Sigmoid colon (tissue), 7 donors: ENCODE data around the gene NUP98. TPM values are rescaled to one million over a fixed set of nuclear protein-coding genes. Genes with fewer than 3 reads are reported as not detected.
"Not testable (repeated sequence)": the region's sequence is repeated elsewhere in the genome, so short reads cannot be mapped to it uniquely, and the experiment has no call there.

Experiments
- DNase-seq: peaks from one replicate; pipeline ENCODE4 v3.0.0-alpha.2; 2019
- H3K27ac ChIP-seq, 4 donors: fragments of 200-600 bp; sonication (generic); one replicate each; pipeline ENCODE4 v1.5.1; 2016 to 2019; ENCODE audit warnings: mild to moderate bottlenecking in 1 of 4
- H3K27me3 ChIP-seq, 3 donors: fragments of 200-600 bp; sonication (generic); one replicate each; pipeline ENCODE4 v1.5.1; 2019; ENCODE audit warnings: mild to moderate bottlenecking in 1 of 3
- H3K36me3 ChIP-seq, 4 donors: fragments of 200-600 bp; sonication (generic); one replicate each; pipeline ENCODE4 v1.5.1; 2016 to 2019
- H3K4me1 ChIP-seq, 4 donors: fragments of 200-600 bp; sonication (generic); one replicate each; pipeline ENCODE4 v1.5.1; 2017 to 2019
- H3K4me3 ChIP-seq, 4 donors: fragments of 200-600 bp; sonication (generic); one replicate each; pipeline ENCODE4 v1.5.1; 2017 to 2019; ENCODE audit warnings: mild to moderate bottlenecking in 2 of 4, moderate library complexity in 1 of 4
- H3K9me3 ChIP-seq, 4 donors: fragments of 200-600 bp in 3 of 4; sonication (generic) in 3 of 4; one replicate each; pipeline versions ENCODE4 v1.5.1 to v1.6.1; 2013 to 2019
- CTCF ChIP-seq, 4 experiments: fragments of 450-650 bp in 3 of 4; fragments of 200-600 bp in 1 of 4; IDR thresholded peaks; one replicate each; pipeline ENCODE4 v1.5.1; 2016 to 2019; ENCODE audit warnings: antibody characterized with exemption in 4 of 4, mild to moderate bottlenecking in 3 of 4, moderate library complexity in 2 of 4
- EP300 ChIP-seq, 4 donors: sonication (generic); formaldehyde crosslinking; IDR thresholded peaks; one replicate each; pipeline ENCODE4 v1.6.1; 2017; ENCODE audit warnings: antibody characterized with exemption in 4 of 4
- POLR2A ChIP-seq, 2 donors: fragments of 450-650 bp; IDR thresholded peaks; one replicate each; pipeline ENCODE4 v1.6.1; 2016; ENCODE audit warnings: antibody characterized with exemption in 2 of 2, mild to moderate bottlenecking in 2 of 2, moderate library complexity in 2 of 2
- POLR2AphosphoS5 ChIP-seq, 4 donors: sonication (generic); formaldehyde crosslinking; IDR thresholded peaks; one replicate each; pipeline ENCODE4 v1.6.1; 2017; ENCODE audit warnings: antibody characterized with exemption in 4 of 4
- WGBS, 2 donors: extraction: QIAGEN DNeasy Blood & Tissue Kit; methylation state at CpG; one replicate each; pipeline ENCODE4 v1.1.7; 2013; 5-methylcytosine and 5-hydroxymethylcytosine counted together
- intact Hi-C: fragments of 100-400 bp; cut with DNase I; formaldehyde crosslinking; loops from one replicate; pipeline ENCODE4 v1.15.1; 2023
- polyA plus RNA-seq, 3 donors: library from polyadenylated mRNA; stranded (reverse); fragments of 200-250 nt; gene quantifications; one replicate each; pipeline ENCODE4 v1.2.3, GENCODE V29; 2013
- total RNA-seq, 4 donors: library from RNA; depleted of rRNA; stranded (reverse); fragments of >200 nt; gene quantifications; one replicate each; pipeline ENCODE4 v1.1.0, GENCODE V29; 2016
- donor health status: healthy with polysubstance abuse.
- donor health status: Bipolar disorder and iron deficiency.
- donor health status: healthy.

NUP98 gene
- total and polyA plus RNA-seq, 7 donors: 14.4 to 158 (median 83.5) TPM

GRCh38 chr11:3820971-3821370 lies 23.6 kb upstream of the NUP98 start:
- WGBS, 2 donors: 98 to 99% methylated on average over 2 of the region's 2 CpGs
- Histone ChIP-seq H3K4me3 (no peak overlapping the region), H3K36me3 (no peaks in the 10 kb centered on the region), H3K27me3 (no peaks in the 10 kb centered on the region), H3K27ac (no peak overlapping the region), H3K9me3 (no peaks in the 10 kb centered on the region), H3K4me1 (no peaks in the 10 kb centered on the region)
- intact Hi-C loops: no loop called here
- no peak for DNase-seq
- no peak for TF ChIP-seq POLR2AphosphoS5 (IDR thresholded peaks at IDR 0.05)
- no peak for TF ChIP-seq POLR2A (IDR thresholded peaks at IDR 0.05)

GRCh38 chr11:3817181-3817800 lies 19.9 kb upstream of the NUP98 start:
- Histone ChIP-seq H3K4me1 (no peaks in the 10 kb centered on the region), H3K4me3 (no peak overlapping the region), H3K27me3 (no peaks in the 10 kb centered on the region), H3K9me3 (no peaks in the 10 kb centered on the region), H3K27ac (no peak overlapping the region), H3K36me3 (no peaks in the 10 kb centered on the region)
- WGBS, 2 donors: 84 to 90% methylated on average over 10 of the region's 10 CpGs
- TF ChIP-seq EP300 (IDR thresholded peaks at IDR 0.05): no peak
- no peak for TF ChIP-seq POLR2A (IDR thresholded peaks at IDR 0.05)
- no peak for TF ChIP-seq POLR2AphosphoS5 (IDR thresholded peaks at IDR 0.05)
- no peak for TF ChIP-seq CTCF (IDR thresholded peaks at IDR 0.05)
- intact Hi-C loops: no loop called here
- DNase-seq: no peak

GRCh38 chr11:3816673-3817072 lies 19.3 kb upstream of the NUP98 start:
- WGBS, 2 donors: 88 to 90% methylated on average over 2 of the region's 2 CpGs
- DNase-seq: no peak
- H3K36me3 ChIP-seq: no peaks in the 10 kb centered on the region
- no peak overlapping the region for H3K27ac ChIP-seq
- intact Hi-C loops: no loop called here
- H3K9me3 ChIP-seq: no peaks in the 10 kb centered on the region
- no peaks in the 10 kb centered on the region for H3K27me3 ChIP-seq
- H3K4me3 ChIP-seq: no peak overlapping the region
- no peaks in the 10 kb centered on the region for H3K4me1 ChIP-seq
- TF ChIP-seq EP300 (IDR thresholded peaks at IDR 0.05) (no peak), CTCF (IDR thresholded peaks at IDR 0.05) (no peak), POLR2AphosphoS5 (IDR thresholded peaks at IDR 0.05) (no peak), POLR2A (IDR thresholded peaks at IDR 0.05) (no peak)

GRCh38 chr11:3815845-3816244 lies 18.5 kb upstream of the NUP98 start:
- DNase-seq: no peak
- Histone ChIP-seq H3K9me3 (no peaks in the 10 kb centered on the region), H3K4me1 (no peaks in the 10 kb centered on the region), H3K4me3 (no peak overlapping the region), H3K27ac (no peak overlapping the region), H3K27me3 (no peaks in the 10 kb centered on the region), H3K36me3 (no peaks in the 10 kb centered on the region)
- intact Hi-C loops: no loop called here
- 80 to 86% methylated on average over 4 of the region's 4 CpGs for WGBS, 2 donors
- TF ChIP-seq EP300 (IDR thresholded peaks at IDR 0.05) (no peak), POLR2AphosphoS5 (IDR thresholded peaks at IDR 0.05) (no peak), POLR2A (IDR thresholded peaks at IDR 0.05) (no peak), CTCF (IDR thresholded peaks at IDR 0.05) (no peak)

- intact Hi-C loops, H3K27me3 ChIP-seq, H3K36me3 ChIP-seq, H3K9me3 ChIP-seq, H3K4me3 ChIP-seq, H3K4me1 ChIP-seq, H3K27ac ChIP-seq, DNase-seq: not testable (repeated sequence)
- WGBS, 2 donors: 95 to 96% methylated on average over 5 of the region's 5 CpGs
These were observed 17.5 kb upstream of the NUP98 start for GRCh38 chr11:3814832-3815231.

- Histone ChIP-seq H3K36me3 (no peaks in the 10 kb centered on the region), H3K27me3 (no peaks in the 10 kb centered on the region), H3K4me3 (no peak overlapping the region), H3K9me3 (no peaks in the 10 kb centered on the region), H3K4me1 (peaks cover 0 to 11% (median 7%) of the 10 kb centered on the region in 4 donors), H3K27ac (no peak overlapping the region)
- DNase-seq: no peak
- TF ChIP-seq CTCF (IDR thresholded peaks at IDR 0.05): no peak
- TF ChIP-seq EP300 (IDR thresholded peaks at IDR 0.05): no peak
- TF ChIP-seq POLR2AphosphoS5 (IDR thresholded peaks at IDR 0.05): no peak
- no peak for TF ChIP-seq POLR2A (IDR thresholded peaks at IDR 0.05)
- 94 to 96% methylated on average over 4 of the region's 4 CpGs for WGBS, 2 donors
- intact Hi-C loops: no loop called here
These were observed 13.6 kb upstream of the NUP98 start for GRCh38 chr11:3810951-3811350.
